ENCODE results near the gene SOX5. TPM values are rescaled to one million over a fixed set of nuclear protein-coding genes. Genes with fewer than 3 reads are reported as not detected.
A peak's percentile ranks its signal among the peaks of the same experiment; 100 is the strongest.

Gene SOX5
- total and polyA plus RNA-seq, 9 of the 15 experiments (the other 6 are each of a cell fraction or from before 2014, with no cell fraction given): 8.3 to 16.5 (median 11.9) TPM

GRCh38 chr12:23949348-23950209 is at the start of gene SOX5 (continued):
- TF ChIP-seq, protein P1, sequence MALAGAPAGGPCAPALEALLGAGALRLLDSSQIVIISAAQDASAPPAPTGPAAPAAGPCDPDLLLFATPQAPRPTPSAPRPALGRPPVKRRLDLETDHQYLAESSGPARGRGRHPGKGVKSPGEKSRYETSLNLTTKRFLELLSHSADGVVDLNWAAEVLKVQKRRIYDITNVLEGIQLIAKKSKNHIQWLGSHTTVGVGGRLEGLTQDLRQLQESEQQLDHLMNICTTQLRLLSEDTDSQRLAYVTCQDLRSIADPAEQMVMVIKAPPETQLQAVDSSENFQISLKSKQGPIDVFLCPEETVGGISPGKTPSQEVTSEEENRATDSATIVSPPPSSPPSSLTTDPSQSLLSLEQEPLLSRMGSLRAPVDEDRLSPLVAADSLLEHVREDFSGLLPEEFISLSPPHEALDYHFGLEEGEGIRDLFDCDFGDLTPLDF (CRISPR knock-in tag; IDR thresholded peaks at IDR 0.05): no peak
- TF ChIP-seq, protein P2, sequence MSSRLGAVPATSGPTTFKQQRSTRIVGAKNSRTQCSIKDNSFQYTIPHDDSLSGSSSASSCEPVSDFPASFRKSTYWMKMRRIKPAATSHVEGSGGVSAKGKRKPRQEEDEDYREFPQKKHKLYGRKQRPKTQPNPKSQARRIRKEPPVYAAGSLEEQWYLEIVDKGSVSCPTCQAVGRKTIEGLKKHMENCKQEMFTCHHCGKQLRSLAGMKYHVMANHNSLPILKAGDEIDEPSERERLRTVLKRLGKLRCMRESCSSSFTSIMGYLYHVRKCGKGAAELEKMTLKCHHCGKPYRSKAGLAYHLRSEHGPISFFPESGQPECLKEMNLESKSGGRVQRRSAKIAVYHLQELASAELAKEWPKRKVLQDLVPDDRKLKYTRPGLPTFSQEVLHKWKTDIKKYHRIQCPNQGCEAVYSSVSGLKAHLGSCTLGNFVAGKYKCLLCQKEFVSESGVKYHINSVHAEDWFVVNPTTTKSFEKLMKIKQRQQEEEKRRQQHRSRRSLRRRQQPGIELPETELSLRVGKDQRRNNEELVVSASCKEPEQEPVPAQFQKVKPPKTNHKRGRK (tag; IDR thresholded peaks at IDR 0.05): peak; percentile 33; the same call in 1 of the 2 replicates
- TF ChIP-seq EP400 (IDR thresholded peaks at IDR 0.05) (no peak), LARP7 (IDR thresholded peaks at IDR 0.05) (no peak), PRMT5 (CRISPR knock-in tag; IDR thresholded peaks at IDR 0.05) (no peak), ZFP36 (IDR thresholded peaks at IDR 0.05; ENCODE audit: low read depth, low read length, partially characterized antibody) (peak; percentile 5)
- TF ChIP-seq, protein P3, sequence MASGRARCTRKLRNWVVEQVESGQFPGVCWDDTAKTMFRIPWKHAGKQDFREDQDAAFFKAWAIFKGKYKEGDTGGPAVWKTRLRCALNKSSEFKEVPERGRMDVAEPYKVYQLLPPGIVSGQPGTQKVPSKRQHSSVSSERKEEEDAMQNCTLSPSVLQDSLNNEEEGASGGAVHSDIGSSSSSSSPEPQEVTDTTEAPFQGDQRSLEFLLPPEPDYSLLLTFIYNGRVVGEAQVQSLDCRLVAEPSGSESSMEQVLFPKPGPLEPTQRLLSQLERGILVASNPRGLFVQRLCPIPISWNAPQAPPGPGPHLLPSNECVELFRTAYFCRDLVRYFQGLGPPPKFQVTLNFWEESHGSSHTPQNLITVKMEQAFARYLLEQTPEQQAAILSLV (tag; IDR thresholded peaks at IDR 0.05): no peak
- TF ChIP-seq, protein P4, sequence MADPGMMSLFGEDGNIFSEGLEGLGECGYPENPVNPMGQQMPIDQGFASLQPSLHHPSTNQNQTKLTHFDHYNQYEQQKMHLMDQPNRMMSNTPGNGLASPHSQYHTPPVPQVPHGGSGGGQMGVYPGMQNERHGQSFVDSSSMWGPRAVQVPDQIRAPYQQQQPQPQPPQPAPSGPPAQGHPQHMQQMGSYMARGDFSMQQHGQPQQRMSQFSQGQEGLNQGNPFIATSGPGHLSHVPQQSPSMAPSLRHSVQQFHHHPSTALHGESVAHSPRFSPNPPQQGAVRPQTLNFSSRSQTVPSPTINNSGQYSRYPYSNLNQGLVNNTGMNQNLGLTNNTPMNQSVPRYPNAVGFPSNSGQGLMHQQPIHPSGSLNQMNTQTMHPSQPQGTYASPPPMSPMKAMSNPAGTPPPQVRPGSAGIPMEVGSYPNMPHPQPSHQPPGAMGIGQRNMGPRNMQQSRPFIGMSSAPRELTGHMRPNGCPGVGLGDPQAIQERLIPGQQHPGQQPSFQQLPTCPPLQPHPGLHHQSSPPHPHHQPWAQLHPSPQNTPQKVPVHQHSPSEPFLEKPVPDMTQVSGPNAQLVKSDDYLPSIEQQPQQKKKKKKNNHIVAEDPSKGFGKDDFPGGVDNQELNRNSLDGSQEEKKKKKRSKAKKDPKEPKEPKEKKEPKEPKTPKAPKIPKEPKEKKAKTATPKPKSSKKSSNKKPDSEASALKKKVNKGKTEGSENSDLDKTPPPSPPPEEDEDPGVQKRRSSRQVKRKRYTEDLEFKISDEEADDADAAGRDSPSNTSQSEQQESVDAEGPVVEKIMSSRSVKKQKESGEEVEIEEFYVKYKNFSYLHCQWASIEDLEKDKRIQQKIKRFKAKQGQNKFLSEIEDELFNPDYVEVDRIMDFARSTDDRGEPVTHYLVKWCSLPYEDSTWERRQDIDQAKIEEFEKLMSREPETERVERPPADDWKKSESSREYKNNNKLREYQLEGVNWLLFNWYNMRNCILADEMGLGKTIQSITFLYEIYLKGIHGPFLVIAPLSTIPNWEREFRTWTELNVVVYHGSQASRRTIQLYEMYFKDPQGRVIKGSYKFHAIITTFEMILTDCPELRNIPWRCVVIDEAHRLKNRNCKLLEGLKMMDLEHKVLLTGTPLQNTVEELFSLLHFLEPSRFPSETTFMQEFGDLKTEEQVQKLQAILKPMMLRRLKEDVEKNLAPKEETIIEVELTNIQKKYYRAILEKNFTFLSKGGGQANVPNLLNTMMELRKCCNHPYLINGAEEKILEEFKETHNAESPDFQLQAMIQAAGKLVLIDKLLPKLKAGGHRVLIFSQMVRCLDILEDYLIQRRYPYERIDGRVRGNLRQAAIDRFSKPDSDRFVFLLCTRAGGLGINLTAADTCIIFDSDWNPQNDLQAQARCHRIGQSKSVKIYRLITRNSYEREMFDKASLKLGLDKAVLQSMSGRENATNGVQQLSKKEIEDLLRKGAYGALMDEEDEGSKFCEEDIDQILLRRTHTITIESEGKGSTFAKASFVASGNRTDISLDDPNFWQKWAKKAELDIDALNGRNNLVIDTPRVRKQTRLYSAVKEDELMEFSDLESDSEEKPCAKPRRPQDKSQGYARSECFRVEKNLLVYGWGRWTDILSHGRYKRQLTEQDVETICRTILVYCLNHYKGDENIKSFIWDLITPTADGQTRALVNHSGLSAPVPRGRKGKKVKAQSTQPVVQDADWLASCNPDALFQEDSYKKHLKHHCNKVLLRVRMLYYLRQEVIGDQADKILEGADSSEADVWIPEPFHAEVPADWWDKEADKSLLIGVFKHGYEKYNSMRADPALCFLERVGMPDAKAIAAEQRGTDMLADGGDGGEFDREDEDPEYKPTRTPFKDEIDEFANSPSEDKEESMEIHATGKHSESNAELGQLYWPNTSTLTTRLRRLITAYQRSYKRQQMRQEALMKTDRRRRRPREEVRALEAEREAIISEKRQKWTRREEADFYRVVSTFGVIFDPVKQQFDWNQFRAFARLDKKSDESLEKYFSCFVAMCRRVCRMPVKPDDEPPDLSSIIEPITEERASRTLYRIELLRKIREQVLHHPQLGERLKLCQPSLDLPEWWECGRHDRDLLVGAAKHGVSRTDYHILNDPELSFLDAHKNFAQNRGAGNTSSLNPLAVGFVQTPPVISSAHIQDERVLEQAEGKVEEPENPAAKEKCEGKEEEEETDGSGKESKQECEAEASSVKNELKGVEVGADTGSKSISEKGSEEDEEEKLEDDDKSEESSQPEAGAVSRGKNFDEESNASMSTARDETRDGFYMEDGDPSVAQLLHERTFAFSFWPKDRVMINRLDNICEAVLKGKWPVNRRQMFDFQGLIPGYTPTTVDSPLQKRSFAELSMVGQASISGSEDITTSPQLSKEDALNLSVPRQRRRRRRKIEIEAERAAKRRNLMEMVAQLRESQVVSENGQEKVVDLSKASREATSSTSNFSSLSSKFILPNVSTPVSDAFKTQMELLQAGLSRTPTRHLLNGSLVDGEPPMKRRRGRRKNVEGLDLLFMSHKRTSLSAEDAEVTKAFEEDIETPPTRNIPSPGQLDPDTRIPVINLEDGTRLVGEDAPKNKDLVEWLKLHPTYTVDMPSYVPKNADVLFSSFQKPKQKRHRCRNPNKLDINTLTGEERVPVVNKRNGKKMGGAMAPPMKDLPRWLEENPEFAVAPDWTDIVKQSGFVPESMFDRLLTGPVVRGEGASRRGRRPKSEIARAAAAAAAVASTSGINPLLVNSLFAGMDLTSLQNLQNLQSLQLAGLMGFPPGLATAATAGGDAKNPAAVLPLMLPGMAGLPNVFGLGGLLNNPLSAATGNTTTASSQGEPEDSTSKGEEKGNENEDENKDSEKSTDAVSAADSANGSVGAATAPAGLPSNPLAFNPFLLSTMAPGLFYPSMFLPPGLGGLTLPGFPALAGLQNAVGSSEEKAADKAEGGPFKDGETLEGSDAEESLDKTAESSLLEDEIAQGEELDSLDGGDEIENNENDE (IDR thresholded peaks at IDR 0.05; ENCODE audit: low read depth, low read length): no peak
- TF ChIP-seq, protein P5, sequence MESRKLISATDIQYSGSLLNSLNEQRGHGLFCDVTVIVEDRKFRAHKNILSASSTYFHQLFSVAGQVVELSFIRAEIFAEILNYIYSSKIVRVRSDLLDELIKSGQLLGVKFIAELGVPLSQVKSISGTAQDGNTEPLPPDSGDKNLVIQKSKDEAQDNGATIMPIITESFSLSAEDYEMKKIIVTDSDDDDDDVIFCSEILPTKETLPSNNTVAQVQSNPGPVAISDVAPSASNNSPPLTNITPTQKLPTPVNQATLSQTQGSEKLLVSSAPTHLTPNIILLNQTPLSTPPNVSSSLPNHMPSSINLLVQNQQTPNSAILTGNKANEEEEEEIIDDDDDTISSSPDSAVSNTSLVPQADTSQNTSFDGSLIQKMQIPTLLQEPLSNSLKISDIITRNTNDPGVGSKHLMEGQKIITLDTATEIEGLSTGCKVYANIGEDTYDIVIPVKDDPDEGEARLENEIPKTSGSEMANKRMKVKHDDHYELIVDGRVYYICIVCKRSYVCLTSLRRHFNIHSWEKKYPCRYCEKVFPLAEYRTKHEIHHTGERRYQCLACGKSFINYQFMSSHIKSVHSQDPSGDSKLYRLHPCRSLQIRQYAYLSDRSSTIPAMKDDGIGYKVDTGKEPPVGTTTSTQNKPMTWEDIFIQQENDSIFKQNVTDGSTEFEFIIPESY (CRISPR knock-in tag; IDR thresholded peaks at IDR 0.05): no peak
